GM13977 (cell line): ENCODE data around the gene TMEM72.

Experiments
- DNase-seq: peaks from one replicate; pipeline ENCODE4 v3.0.0; 2012; ENCODE audit warnings: low spot score
- CTCF ChIP-seq: IDR thresholded peaks from 2 replicates; pipeline ENCODE4 v1.5.1; 2012; ENCODE audit warnings: mild to moderate bottlenecking, control low read depth; ENCODE audit not compliant: insufficient read depth; ENCODE audit errors: extremely low read depth, missing control alignments
- in situ Hi-C: fragments of 300-500 bp; cut with MboI; formaldehyde crosslinking; loops from one replicate; pipeline ENCODE4 v1.12.0; 2022; ENCODE audit warnings: low sequenced_read_pairs, low pct_unique_long_range_greater_than_20kb, mixed read lengths, inconsistent platforms; ENCODE audit not compliant: unreplicated experiment

Gene TMEM72

GRCh38 chr10:44968500-44969400, 57.6 kb downstream of the TMEM72 start:
- DNase-seq, result no peak
- no peak for TF ChIP-seq CTCF
- in situ Hi-C loops, result no loop called here

GRCh38 chr10:44969854-44970253, 58.7 kb downstream of the TMEM72 start:
- no peak for DNase-seq
- TF ChIP-seq CTCF, result no peak
- in situ Hi-C loops, result no loop called here

DNA sequence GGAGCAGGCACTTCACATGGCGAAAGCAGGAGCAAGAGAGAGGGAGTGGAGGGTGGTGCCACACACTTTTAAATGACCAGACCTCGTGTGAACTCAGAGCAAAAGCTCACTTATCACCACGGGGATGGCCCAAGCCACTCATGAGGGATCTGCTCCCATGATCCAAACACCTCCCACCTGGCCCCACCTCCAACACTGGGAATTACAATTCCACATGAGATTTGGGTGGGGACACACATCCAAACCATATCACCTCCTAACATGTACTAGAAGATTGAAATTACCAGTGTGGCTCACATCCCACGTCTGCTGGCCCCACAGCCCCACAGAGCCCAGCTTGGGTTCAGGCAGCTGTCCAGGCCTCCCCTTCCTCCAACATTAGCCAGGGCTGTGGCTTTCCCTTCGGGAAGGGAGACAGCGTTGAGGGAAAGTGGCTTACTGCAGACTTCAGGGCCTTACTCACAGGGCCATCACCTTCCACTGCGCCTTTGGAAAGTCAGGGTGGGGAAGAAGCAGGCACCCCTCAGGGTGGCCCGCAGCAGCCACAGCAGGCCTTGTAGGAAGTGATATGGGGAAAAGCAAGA, 59.8 kb downstream of the TMEM72 start:
- in situ Hi-C loops, result no loop called here
- TF ChIP-seq CTCF, result no peak
- no peak for DNase-seq

- no peak for TF ChIP-seq CTCF
- in situ Hi-C loops, result no loop called here
- DNase-seq, result no peak
Measured at GRCh38 chr10:44971434-44971833, 60.3 kb downstream of the TMEM72 start.

DNA sequence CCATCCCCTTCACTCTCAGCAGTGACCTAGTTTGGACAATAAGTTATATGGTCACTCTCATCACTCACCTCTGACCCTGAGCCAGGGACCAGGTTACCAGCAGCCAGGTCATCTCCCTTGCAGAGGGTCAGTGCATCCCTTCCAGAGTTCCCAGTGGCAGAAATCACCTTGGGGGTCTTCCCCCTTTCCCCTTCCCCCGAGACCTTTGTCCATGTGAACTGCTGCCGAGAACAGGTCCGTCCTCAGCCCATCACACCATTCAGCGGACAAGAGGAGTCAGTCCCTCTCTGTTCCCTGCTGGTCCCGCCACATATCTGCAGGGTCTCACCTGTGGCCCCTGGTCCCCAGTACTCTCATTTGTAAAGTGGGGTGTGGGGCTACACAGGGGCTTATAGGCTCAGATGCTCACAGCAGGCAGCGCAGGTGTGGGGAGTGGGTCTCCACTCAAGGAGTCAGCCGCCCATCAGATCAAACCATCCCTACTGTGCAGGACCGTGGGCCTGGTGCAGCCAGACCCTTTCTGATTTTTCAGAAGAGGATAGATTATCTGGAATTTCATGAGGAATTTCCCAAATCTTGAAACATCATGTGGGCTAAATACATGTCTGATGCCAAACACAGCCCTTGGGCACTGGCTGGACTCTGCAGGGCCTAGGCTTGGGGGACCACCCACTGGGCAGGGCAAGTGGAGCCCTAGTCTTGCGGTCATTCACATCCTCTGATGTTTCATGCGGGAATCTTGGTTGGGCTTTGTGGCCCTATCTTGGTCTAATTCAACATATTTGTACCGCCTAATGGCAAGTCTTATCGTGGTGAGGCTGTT, 61.0 kb downstream of the TMEM72 start:
- in situ Hi-C loops, result no loop called here
- TF ChIP-seq CTCF, result no peak
- DNase-seq, result no peak

GRCh38 chr10:44972874-44973306, 61.8 kb downstream of the TMEM72 start:
- DNase-seq, result no peak
- TF ChIP-seq CTCF, result no peak
- in situ Hi-C loops, result no loop called here
